Measurements from ENCODE around the gene PARN.

- no peak for TF ChIP-seq POLR2A (IDR thresholded peaks at IDR 0.05)
- no peak for TF ChIP-seq EP300 (IDR thresholded peaks at IDR 0.05)
- TF ChIP-seq CTCF (IDR thresholded peaks at IDR 0.05) = no peak
- no peak for TF ChIP-seq POLR2AphosphoS5 (IDR thresholded peaks at IDR 0.05)
Observed at GRCh38 chr16:14510581-14510938, 119.5 kb downstream of the PARN start.

Measured in sigmoid colon (tissue), 4 donors.